DMS79 (cell line): Measurements from ENCODE around the gene PIEZO2.
A peak's percentile ranks its signal among the peaks of the same experiment; 100 is the strongest.

Source experiments
- DNase-seq: peaks from one replicate; lab custom pipeline; 2025; lab: John Stamatoyannopoulos, UW

The PIEZO2 gene

GRCh38 chr18:11064727-11065460 lies 84.5 kb downstream of the PIEZO2 start:
- DNase-seq: no peak

GRCh38 chr18:11064106-11064505 lies 85.3 kb downstream of the PIEZO2 start:
- DNase-seq: no peak

- DNase-seq: no peak
These were observed 93.6 kb downstream of the PIEZO2 start for GRCh38 chr18:11055721-11056120.

- DNase-seq: no peak
These were observed 94.9 kb downstream of the PIEZO2 start for GRCh38 chr18:11054497-11054896.

- no peak for DNase-seq
These were observed 96.1 kb downstream of the PIEZO2 start for GRCh38 chr18:11053293-11053692.

- DNase-seq: no peak
These were observed 96.6 kb downstream of the PIEZO2 start for GRCh38 chr18:11052800-11053199.

- no peak for DNase-seq
These were observed 97.9 kb downstream of the PIEZO2 start for GRCh38 chr18:11051462-11051861.

GRCh38 chr18:11050966-11051365 lies 98.4 kb downstream of the PIEZO2 start:
- DNase-seq: no peak

- peak; percentile 54 for DNase-seq
These were observed 101.6 kb downstream of the PIEZO2 start for GRCh38 chr18:11047817-11048216.

- no peak for DNase-seq
These were observed 102.2 kb downstream of the PIEZO2 start for GRCh38 chr18:11047156-11047555.

GRCh38 chr18:11046140-11046539 lies 103.2 kb downstream of the PIEZO2 start:
- DNase-seq: no peak

GRCh38 chr18:11043694-11044093 lies 105.7 kb downstream of the PIEZO2 start:
- no peak for DNase-seq

GRCh38 chr18:11042247-11042646 lies 107.1 kb downstream of the PIEZO2 start:
- no peak for DNase-seq

- DNase-seq: no peak
These were observed 108.3 kb downstream of the PIEZO2 start for GRCh38 chr18:11040823-11041656.

GRCh38 chr18:11040359-11040758 lies 109.0 kb downstream of the PIEZO2 start:
- no peak for DNase-seq

GRCh38 chr18:11037533-11038240 lies 111.7 kb downstream of the PIEZO2 start:
- DNase-seq: no peak

- DNase-seq: no peak
These were observed 113.4 kb downstream of the PIEZO2 start for GRCh38 chr18:11035814-11036495.

- no peak for DNase-seq
These were observed 114.0 kb downstream of the PIEZO2 start for GRCh38 chr18:11035376-11035775.

GRCh38 chr18:11034884-11035283 lies 114.5 kb downstream of the PIEZO2 start:
- DNase-seq: no peak

GRCh38 chr18:11033503-11033902 lies 115.9 kb downstream of the PIEZO2 start:
- no peak for DNase-seq

- no peak for DNase-seq
These were observed 117.4 kb downstream of the PIEZO2 start for GRCh38 chr18:11031966-11032365.

- DNase-seq: no peak
These were observed 120.3 kb downstream of the PIEZO2 start for GRCh38 chr18:11029021-11029420.
